UCSD-AML1 (cell line): ENCODE results near the gene SLAMF9.

ENCODE experiments used
- DNase-seq: peaks from one replicate; lab custom pipeline; 2025; ENCODE audit not compliant: unreplicated experiment; lab: John Stamatoyannopoulos, UW

The SLAMF9 gene

GRCh38 chr1:159953536-159954515 lies at the start of gene SLAMF9:
Gene SLAMF9 (minus strand): TSS chr1:159954237. CDS start chr1:159954137, 100 bp downstream.
- DNase-seq = no peak

GRCh38 chr1:160001440-160001839 lies 47.4 kb upstream of the SLAMF9 start:
- DNase-seq = no peak

- DNase-seq = no peak
Observed at GRCh38 chr1:159999204-159999603, 45.2 kb upstream of the SLAMF9 start.

- DNase-seq = no peak
Observed at GRCh38 chr1:159996653-159997052, 42.6 kb upstream of the SLAMF9 start.

GRCh38 chr1:159994896-159995295 lies 40.9 kb upstream of the SLAMF9 start:
- no peak for DNase-seq

GRCh38 chr1:159993911-159994310 lies 39.9 kb upstream of the SLAMF9 start:
- no peak for DNase-seq

GRCh38 chr1:159992161-159992560 lies 38.1 kb upstream of the SLAMF9 start:
- no peak for DNase-seq

- no peak for DNase-seq
Observed at GRCh38 chr1:159991513-159991912, 37.5 kb upstream of the SLAMF9 start.

- no peak for DNase-seq
Observed at GRCh38 chr1:159990005-159990404, 36.0 kb upstream of the SLAMF9 start.

- DNase-seq = no peak
Observed at GRCh38 chr1:159989581-159989980, 35.5 kb upstream of the SLAMF9 start.

- no peak for DNase-seq
Observed at GRCh38 chr1:159988006-159988405, 34.0 kb upstream of the SLAMF9 start.

GRCh38 chr1:159987186-159987585 lies 33.1 kb upstream of the SLAMF9 start:
- DNase-seq = no peak

- DNase-seq = no peak
Observed at GRCh38 chr1:159986531-159986930, 32.5 kb upstream of the SLAMF9 start.

GRCh38 chr1:159986093-159986492 lies 32.1 kb upstream of the SLAMF9 start:
- no peak for DNase-seq

GRCh38 chr1:159985473-159985872 lies 31.4 kb upstream of the SLAMF9 start:
- DNase-seq = no peak

GRCh38 chr1:159983681-159984080 lies 29.6 kb upstream of the SLAMF9 start:
- no peak for DNase-seq

GRCh38 chr1:159982280-159982679 lies 28.2 kb upstream of the SLAMF9 start:
- DNase-seq = no peak

- no peak for DNase-seq
Observed at GRCh38 chr1:159981351-159982055, 27.5 kb upstream of the SLAMF9 start.

GRCh38 chr1:159980786-159981185 lies 26.7 kb upstream of the SLAMF9 start:
- DNase-seq = no peak

- DNase-seq = no peak
Observed at GRCh38 chr1:159980076-159980475, 26.0 kb upstream of the SLAMF9 start.

GRCh38 chr1:159979257-159979656 lies 25.2 kb upstream of the SLAMF9 start:
- no peak for DNase-seq

- DNase-seq = no peak
Observed at GRCh38 chr1:159978107-159978398, 24.0 kb upstream of the SLAMF9 start.
